OCI-LY3 (cell line): ENCODE results near the gene TENM4.

ENCODE experiments used
- EZH2phosphoT487 ChIP-seq: fragments of 200-600 bp; shearing (Covaris generic); IDR thresholded peaks from 2 replicates; pipeline ENCODE4 v1.6.1; 2018; ENCODE audit warnings: antibody characterized with exemption, mixed run types, low read depth
- TF ChIP-seq, protein P1 (sequence below): fragments of 200-600, 300-600 bp; sonication (generic); IDR thresholded peaks from 2 replicates; pipeline ENCODE4 v1.5.1; 2014; ENCODE audit warnings: antibody characterized with exemption, low read length, low read depth

- TF ChIP-seq, protein P1, sequence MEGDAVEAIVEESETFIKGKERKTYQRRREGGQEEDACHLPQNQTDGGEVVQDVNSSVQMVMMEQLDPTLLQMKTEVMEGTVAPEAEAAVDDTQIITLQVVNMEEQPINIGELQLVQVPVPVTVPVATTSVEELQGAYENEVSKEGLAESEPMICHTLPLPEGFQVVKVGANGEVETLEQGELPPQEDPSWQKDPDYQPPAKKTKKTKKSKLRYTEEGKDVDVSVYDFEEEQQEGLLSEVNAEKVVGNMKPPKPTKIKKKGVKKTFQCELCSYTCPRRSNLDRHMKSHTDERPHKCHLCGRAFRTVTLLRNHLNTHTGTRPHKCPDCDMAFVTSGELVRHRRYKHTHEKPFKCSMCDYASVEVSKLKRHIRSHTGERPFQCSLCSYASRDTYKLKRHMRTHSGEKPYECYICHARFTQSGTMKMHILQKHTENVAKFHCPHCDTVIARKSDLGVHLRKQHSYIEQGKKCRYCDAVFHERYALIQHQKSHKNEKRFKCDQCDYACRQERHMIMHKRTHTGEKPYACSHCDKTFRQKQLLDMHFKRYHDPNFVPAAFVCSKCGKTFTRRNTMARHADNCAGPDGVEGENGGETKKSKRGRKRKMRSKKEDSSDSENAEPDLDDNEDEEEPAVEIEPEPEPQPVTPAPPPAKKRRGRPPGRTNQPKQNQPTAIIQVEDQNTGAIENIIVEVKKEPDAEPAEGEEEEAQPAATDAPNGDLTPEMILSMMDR = no peak
- no peak for TF ChIP-seq EZH2phosphoT487
Observed at GRCh38 chr11:79022265-79022664, 418.6 kb downstream of the TENM4 start.
